H1 (cell line): ENCODE data around the gene FAM9C. TPM values are rescaled to one million over a fixed set of nuclear protein-coding genes. Genes with fewer than 3 reads are reported as not detected.
"Not testable (repeated sequence)": the region's sequence is repeated elsewhere in the genome, so short reads cannot be mapped to it uniquely, and the experiment has no call there.

Experiments
- CTCF ChIA-PET: fragments of 300-600 bp; sonication (Branson Sonifier 250); formaldehyde crosslinking; loops from one replicate; lab custom pipeline; 2021; ENCODE audit not compliant: partially characterized antibody; lab: Charles Lee
- POLR2A ChIA-PET: fragments of 300-600 bp; sonication (Branson Sonifier 250); formaldehyde crosslinking; loops from one replicate; lab custom pipeline; 2021; ENCODE audit warnings: inconsistent platforms; ENCODE audit not compliant: partially characterized antibody; lab: Charles Lee
- DNase-seq, 2 experiments: peaks; one replicate each; pipeline versions ENCODE4 v3.0.0 to v3.0.0-alpha.2; 2010 to 2022; ENCODE audit warnings: low spot score in 2 of 2, low read depth in 1 of 2, mixed read lengths in 1 of 2
- FAIRE-seq: peaks from 2 replicates; lab custom pipeline; 2011; peaks lifted over from hg19 to GRCh38; lab: Jason Lieb, UNC
- H2AFZ ChIP-seq: 2 replicates; pipeline ENCODE4 v1.8.1; 2012; ENCODE audit warnings: low read length, inconsistent platforms
- H2AK5ac ChIP-seq: 2 replicates; pipeline ENCODE4 v1.6.1; 2013; ENCODE audit warnings: low read depth, low read length
- H2BK120ac ChIP-seq: replicated peaks from 2 replicates; pipeline ENCODE3; 2013; ENCODE audit warnings: low read depth, low read length, inconsistent platforms
- H2BK12ac ChIP-seq: 2 replicates; pipeline ENCODE4 v1.6.1; 2013; ENCODE audit warnings: low read depth, low read length
- H2BK15ac ChIP-seq: 2 replicates; pipeline ENCODE4 v1.6.1; 2013; ENCODE audit warnings: low read length
- H2BK20ac ChIP-seq: 2 replicates; pipeline ENCODE4 v1.6.1; 2013; ENCODE audit warnings: low read length
- H2BK5ac ChIP-seq: 2 replicates; pipeline ENCODE4 v1.6.1; 2013; ENCODE audit warnings: low read depth, low read length
- H3K14ac ChIP-seq: 2 replicates; pipeline ENCODE4 v1.6.1; 2013; ENCODE audit warnings: inconsistent platforms; ENCODE audit not compliant: insufficient read length
- H3K18ac ChIP-seq: 2 replicates; pipeline ENCODE4 v1.6.1; 2013; ENCODE audit warnings: low read length; ENCODE audit errors: extremely low read depth
- H3K23ac ChIP-seq: 2 replicates; pipeline ENCODE4 v1.6.1; 2013; ENCODE audit warnings: inconsistent platforms; ENCODE audit not compliant: insufficient read length
- H3K23me2 ChIP-seq: 2 replicates; pipeline ENCODE4 v1.6.1; 2013; ENCODE audit warnings: low read depth, low read length
- H3K27ac ChIP-seq: 2 replicates; pipeline ENCODE4 v1.6.1; 2011; ENCODE audit warnings: low read depth, low read length, inconsistent platforms
- H3K27me3 ChIP-seq, 4 experiments: replicated peaks in 1 of 4; 1 replicate in 1 of 4; 2 replicates in 3 of 4; pipeline versions ENCODE4 v1.6.1 to v1.8.1; 2011 to 2013; ENCODE audit warnings: low read length in 3 of 4, mild to moderate bottlenecking in 3 of 4, inconsistent platforms in 2 of 4, mixed read lengths in 2 of 4, moderate library complexity in 1 of 4; ENCODE audit not compliant: control insufficient read depth in 3 of 4, insufficient read depth in 3 of 4; ENCODE audit errors: extremely low read depth in 1 of 4
- H3K36me3 ChIP-seq, 4 experiments: 2 replicates each; pipeline versions ENCODE4 v1.6.1 to v1.8.1; 2011 to 2013; ENCODE audit warnings: mild to moderate bottlenecking in 4 of 4, low read length in 3 of 4, moderate library complexity in 2 of 4, control low read depth in 1 of 4, inconsistent platforms in 1 of 4; ENCODE audit not compliant: insufficient read depth in 4 of 4, control insufficient read depth in 2 of 4
- H3K4ac ChIP-seq: replicated peaks from 2 replicates; pipeline ENCODE3; 2013; ENCODE audit warnings: low read length, low read depth, mixed read lengths, inconsistent platforms; ENCODE audit not compliant: insufficient read length
- H3K4me1 ChIP-seq, 4 experiments: replicated peaks in 1 of 4; 1 replicate in 1 of 4; 2 replicates in 3 of 4; pipeline versions ENCODE4 v1.6.1 to v1.8.1; 2011 to 2013; ENCODE audit warnings: low read length in 3 of 4, inconsistent platforms in 2 of 4, mixed read lengths in 1 of 4; ENCODE audit not compliant: insufficient read depth in 4 of 4, control insufficient read depth in 3 of 4
- H3K4me2 ChIP-seq, 2 experiments: 2 replicates each; pipeline versions ENCODE4 v1.6.1 to v1.8.1; 2011 to 2013; ENCODE audit warnings: low read depth in 2 of 2, low read length in 2 of 2, control low read depth in 1 of 2, inconsistent platforms in 1 of 2, mild to moderate bottlenecking in 1 of 2; ENCODE audit not compliant: insufficient read depth in 1 of 2
- H3K4me3 ChIP-seq, 4 experiments: fragments of 200-600, 300-600 bp in 1 of 4; sonication (generic), shearing (Covaris generic), sonication (Bioruptor Twin) in 1 of 4; 2 replicates each; pipeline versions ENCODE4 v1.5.1 to v1.8.1; 2011 to 2016; ENCODE audit warnings: low read length in 4 of 4, low read depth in 3 of 4, control low read depth in 2 of 4, inconsistent platforms in 2 of 4, mild to moderate bottlenecking in 2 of 4, mixed read lengths in 1 of 4, moderate library complexity in 1 of 4; ENCODE audit not compliant: insufficient read depth in 2 of 4; ENCODE audit errors: extremely low read depth in 1 of 4
- H3K56ac ChIP-seq: replicated peaks from 2 replicates; pipeline ENCODE3; 2013; ENCODE audit warnings: low read depth, mild to moderate bottlenecking, mixed read lengths, low read length, inconsistent platforms; ENCODE audit not compliant: insufficient read length
- H3K79me1 ChIP-seq: 2 replicates; pipeline ENCODE4 v1.6.1; 2013; ENCODE audit warnings: low read depth, low read length, control low read depth
- H3K79me2 ChIP-seq, 2 experiments: 2 replicates each; pipeline versions ENCODE4 v1.6.1 to v1.8.1; 2012 to 2013; ENCODE audit warnings: low read length in 2 of 2, mild to moderate bottlenecking in 2 of 2, inconsistent platforms in 1 of 2; ENCODE audit not compliant: insufficient read depth in 2 of 2, control insufficient read depth in 1 of 2
- H3K9ac ChIP-seq, 4 experiments: replicated peaks in 1 of 4; 1 replicate in 1 of 4; 2 replicates in 3 of 4; pipeline versions ENCODE4 v1.6.1 to v1.8.1; 2011 to 2013; ENCODE audit warnings: low read depth in 3 of 4, low read length in 3 of 4, control low read depth in 2 of 4, mild to moderate bottlenecking in 2 of 4, moderate library complexity in 2 of 4, inconsistent platforms in 1 of 4; ENCODE audit errors: extremely low read depth in 1 of 4
- H3K9me3 ChIP-seq, 2 experiments: 2 replicates each; pipeline versions ENCODE4 v1.6.1 to v1.8.1; 2012 to 2013; ENCODE audit warnings: mild to moderate bottlenecking in 2 of 2, moderate library complexity in 2 of 2, control low read depth in 1 of 2, inconsistent platforms in 1 of 2, low read depth in 1 of 2, low read length in 1 of 2, mixed read lengths in 1 of 2; ENCODE audit not compliant: insufficient read depth in 2 of 2
- H4K20me1 ChIP-seq, 2 experiments: replicated peaks in 1 of 2; 2 replicates each; pipeline versions ENCODE3 to v1.8.1; 2011 to 2013; ENCODE audit warnings: inconsistent platforms in 2 of 2, low read length in 2 of 2, mild to moderate bottlenecking in 1 of 2; ENCODE audit not compliant: insufficient read depth in 2 of 2, control insufficient read depth in 1 of 2
- H4K5ac ChIP-seq: 2 replicates; pipeline ENCODE4 v1.6.1; 2013; ENCODE audit warnings: low read length, low read depth, mixed read lengths, inconsistent platforms; ENCODE audit not compliant: insufficient read length
- H4K8ac ChIP-seq: 2 replicates; pipeline ENCODE4 v1.8.0; 2013; ENCODE audit warnings: mild to moderate bottlenecking, moderate library complexity, low read length, inconsistent platforms; ENCODE audit not compliant: insufficient read depth; ENCODE audit errors: extremely low read depth
- H4K91ac ChIP-seq: replicated peaks from 2 replicates; pipeline ENCODE3; 2013; ENCODE audit warnings: low read length, mixed read lengths, inconsistent platforms; ENCODE audit not compliant: insufficient read length
- WGBS, 2 experiments: shearing (Covaris generic) in 1 of 2; methylation state at CpG; one replicate each; pipeline versions ENCODE4 v1.1.6 to v1.1.7; 2013 to 2015; ENCODE audit warnings: low lambda C conversion rate in 2 of 2, mixed read lengths in 2 of 2, inconsistent platforms in 1 of 2, low coverage in 1 of 2, missing lambda C conversion rate in 1 of 2; ENCODE audit not compliant: insufficient replicate concordance in 2 of 2, insufficient coverage in 1 of 2, insufficient read length in 1 of 2; ENCODE audit errors: extremely low coverage in 1 of 2, missing lambda C conversion rate in 1 of 2; 5-methylcytosine and 5-hydroxymethylcytosine counted together
- polyA plus RNA-seq, 7 experiments: library from polyadenylated mRNA; depleted of rRNA in 3 of 7; stranded (reverse) in 5 of 7; unstranded in 2 of 7; fragments of >200 nt in 5 of 7; fragments of 200-250 nt in 2 of 7; gene quantifications; 1 replicate in 5 of 7; 2 replicates in 1 of 7; 4 replicates in 1 of 7; pipeline versions ENCODE4 v1.2.1 to v1.2.3, GENCODE V29; 2011 to 2013; ENCODE audit warnings: missing spikeins in 2 of 7, mixed read lengths in 2 of 7
- total RNA-seq: library from RNA; stranded (reverse); fragmentation: NEBNext Ultra II Directional; extraction: Animal tissue kit (Norgen Biotek cat#: 25700); gene quantifications from 2 replicates; pipeline ENCODE4 v1.2.1, GENCODE V29; 2021

FAM9C gene
- total and polyA plus RNA-seq, 2 of the 8 experiments (the other 6 are each of a cell fraction or from before 2014, with no cell fraction given): not detected

- H3K23me2 ChIP-seq, H3K14ac ChIP-seq, H3K4me1 ChIP-seq, H3K4me3 ChIP-seq, POLR2A ChIA-PET, H3K4ac ChIP-seq, H3K56ac ChIP-seq, H3K27ac ChIP-seq, CTCF ChIA-PET, H3K9me3 ChIP-seq, H3K23ac ChIP-seq, H2BK5ac ChIP-seq, H4K91ac ChIP-seq, H3K79me2 ChIP-seq, H2BK15ac ChIP-seq, H2BK120ac ChIP-seq, FAIRE-seq, H3K4me2 ChIP-seq, H3K27me3 ChIP-seq, H2AK5ac ChIP-seq, H4K5ac ChIP-seq, H2AFZ ChIP-seq, DNase-seq, H4K20me1 ChIP-seq, H3K79me1 ChIP-seq, H2BK12ac ChIP-seq, H3K36me3 ChIP-seq, H2BK20ac ChIP-seq, H3K9ac ChIP-seq, H4K8ac ChIP-seq, H3K18ac ChIP-seq: not testable (repeated sequence)
- 95% methylated on average over 4 of the region's 4 CpGs; no CpG with 5 or more reads in 1 of the 2 experiments for WGBS, 2 experiments
These were observed 16.8 kb upstream of the FAM9C start for GRCh38 chrX:13061215-13061708.
